Uterus (tissue), 2 donors: ENCODE results near the gene PARP15.

Experiments
- POLR2A ChIP-seq, 2 donors: fragments of 450-650 bp; IDR thresholded peaks; one replicate each; pipeline ENCODE4 v1.6.1; 2016; ENCODE audit warnings: antibody characterized with exemption in 2 of 2, mild to moderate bottlenecking in 1 of 2, moderate library complexity in 1 of 2
- TF ChIP-seq, protein P1 (sequence below), 4 experiments: fragments of 200-600 bp in 2 of 4; fragments of 450-650 bp in 2 of 4; sonication (generic) in 2 of 4; IDR thresholded peaks; one replicate each; pipeline ENCODE4 v1.5.1; 2016 to 2019; ENCODE audit warnings: antibody characterized with exemption in 4 of 4, mild to moderate bottlenecking in 2 of 4, moderate library complexity in 1 of 4

DNA sequence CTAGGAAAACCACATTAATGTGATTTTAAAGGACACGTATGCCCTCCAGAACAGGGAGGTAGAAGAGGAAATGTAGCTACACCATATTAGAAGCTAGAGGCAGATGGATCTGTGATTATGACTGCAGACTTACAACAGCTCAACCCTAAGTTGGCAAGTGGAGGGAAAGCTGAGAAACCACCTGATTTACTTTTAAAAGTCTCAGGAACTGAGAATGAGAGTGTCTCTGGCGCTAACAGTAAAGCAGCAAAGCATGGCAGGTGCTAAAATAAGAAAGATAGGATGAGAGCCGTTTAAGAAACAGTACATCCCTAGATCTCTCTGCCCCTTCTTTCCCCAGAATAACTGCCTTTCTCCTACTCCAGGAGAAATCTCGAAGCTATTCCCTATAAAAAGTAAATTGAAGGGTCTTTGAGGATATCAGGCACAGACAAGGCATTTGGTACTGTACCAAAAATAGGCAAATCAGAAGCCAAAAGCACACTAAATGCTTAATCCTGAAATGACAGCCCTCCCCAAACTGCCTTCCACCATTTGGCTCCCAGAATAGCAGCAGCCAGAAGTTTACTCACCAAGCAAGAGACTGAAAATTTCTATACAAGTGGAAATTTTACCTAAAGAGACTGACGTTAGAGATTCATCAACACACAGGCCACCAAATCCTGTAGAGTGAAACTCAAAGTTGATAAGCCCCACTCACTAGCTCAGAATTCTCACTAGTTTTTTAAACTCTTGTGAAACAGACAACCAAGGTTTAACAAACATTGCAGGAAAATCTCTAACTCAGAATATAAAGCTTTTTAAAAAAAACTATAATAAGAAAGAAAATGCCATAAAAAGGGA, 68.9 kb downstream of the PARP15 start:
- TF ChIP-seq, protein P1, sequence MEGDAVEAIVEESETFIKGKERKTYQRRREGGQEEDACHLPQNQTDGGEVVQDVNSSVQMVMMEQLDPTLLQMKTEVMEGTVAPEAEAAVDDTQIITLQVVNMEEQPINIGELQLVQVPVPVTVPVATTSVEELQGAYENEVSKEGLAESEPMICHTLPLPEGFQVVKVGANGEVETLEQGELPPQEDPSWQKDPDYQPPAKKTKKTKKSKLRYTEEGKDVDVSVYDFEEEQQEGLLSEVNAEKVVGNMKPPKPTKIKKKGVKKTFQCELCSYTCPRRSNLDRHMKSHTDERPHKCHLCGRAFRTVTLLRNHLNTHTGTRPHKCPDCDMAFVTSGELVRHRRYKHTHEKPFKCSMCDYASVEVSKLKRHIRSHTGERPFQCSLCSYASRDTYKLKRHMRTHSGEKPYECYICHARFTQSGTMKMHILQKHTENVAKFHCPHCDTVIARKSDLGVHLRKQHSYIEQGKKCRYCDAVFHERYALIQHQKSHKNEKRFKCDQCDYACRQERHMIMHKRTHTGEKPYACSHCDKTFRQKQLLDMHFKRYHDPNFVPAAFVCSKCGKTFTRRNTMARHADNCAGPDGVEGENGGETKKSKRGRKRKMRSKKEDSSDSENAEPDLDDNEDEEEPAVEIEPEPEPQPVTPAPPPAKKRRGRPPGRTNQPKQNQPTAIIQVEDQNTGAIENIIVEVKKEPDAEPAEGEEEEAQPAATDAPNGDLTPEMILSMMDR (IDR thresholded peaks at IDR 0.05) = no peak
- TF ChIP-seq POLR2A (IDR thresholded peaks at IDR 0.05) = no peak
